DOHH2 (cell line): Measurements from ENCODE around the gene NTMT1.

Experiments used
- H3F3A ChIP-seq: fragments of 200-600 bp; sonication (generic), shearing (Covaris generic); 2 replicates; pipeline ENCODE4 v1.6.0; 2016; ENCODE audit warnings: antibody characterized with exemption, mild to moderate bottlenecking; ENCODE audit not compliant: control insufficient read depth, insufficient read depth
- H3K27ac ChIP-seq: fragments of 200-600 bp; sonication (generic); 2 replicates; pipeline ENCODE4 v1.5.1; 2014; ENCODE audit warnings: low read depth, mild to moderate bottlenecking, low read length, moderate library complexity
- H3K27me3 ChIP-seq: fragments of 200-600 bp; sonication (generic); 2 replicates; pipeline ENCODE4 v1.6.1; 2014; ENCODE audit warnings: mild to moderate bottlenecking, low read length, mixed read lengths; ENCODE audit not compliant: control insufficient read depth
- H3K36me3 ChIP-seq: fragments of 200-600 bp; sonication (generic); 2 replicates; pipeline ENCODE4 v1.6.1; 2014; ENCODE audit warnings: mild to moderate bottlenecking, low read length, moderate library complexity, mixed read lengths; ENCODE audit not compliant: control insufficient read depth
- H3K4me1 ChIP-seq: fragments of 200-600 bp; sonication (generic); 2 replicates; pipeline ENCODE4 v1.6.1; 2014; ENCODE audit warnings: mild to moderate bottlenecking, low read length, mixed read lengths; ENCODE audit not compliant: control insufficient read depth
- H3K4me2 ChIP-seq: fragments of 200-600 bp; sonication (generic); 2 replicates; pipeline ENCODE4 v1.6.0; 2014; ENCODE audit warnings: mild to moderate bottlenecking, low read length, moderate library complexity
- H3K4me3 ChIP-seq: fragments of 200-600 bp; sonication (generic); 2 replicates; pipeline ENCODE4 v1.5.1; 2014; ENCODE audit warnings: mild to moderate bottlenecking, low read length, mixed read lengths
- H3K79me2 ChIP-seq: fragments of 200-600 bp; sonication (generic); 2 replicates; pipeline ENCODE4 v1.6.1; 2014; ENCODE audit warnings: mild to moderate bottlenecking, low read length, mixed read lengths; ENCODE audit not compliant: control insufficient read depth
- H3K9me2 ChIP-seq: fragments of 200-600 bp; sonication (generic); replicated peaks from 2 replicates; pipeline ENCODE4 v1.6.1; 2014; ENCODE audit warnings: mild to moderate bottlenecking, low read length, mixed read lengths; ENCODE audit not compliant: control insufficient read depth
- H3K9me3 ChIP-seq: fragments of 200-600 bp; sonication (generic); 2 replicates; pipeline ENCODE4 v1.6.1; 2014; ENCODE audit warnings: antibody characterized with exemption, low read length, mixed read lengths; ENCODE audit not compliant: control insufficient read depth, insufficient read depth
- H4K20me1 ChIP-seq: fragments of 200-600 bp; sonication (generic); 2 replicates; pipeline ENCODE4 v1.6.0; 2014; ENCODE audit warnings: low read depth, mild to moderate bottlenecking, antibody characterized with exemption, low read length, moderate library complexity; ENCODE audit not compliant: control insufficient read depth, insufficient read depth
- CTCF ChIP-seq: fragments of 200-600 bp; sonication (generic); IDR thresholded peaks from one replicate; pipeline ENCODE4 v1.5.1; 2014; ENCODE audit warnings: antibody characterized with exemption, mild to moderate bottlenecking, low read depth, low read length; ENCODE audit not compliant: poor library complexity, severe bottlenecking
- EZH2phosphoT487 ChIP-seq: fragments of 200-600 bp; sonication (generic); IDR thresholded peaks from 2 replicates; pipeline ENCODE4 v1.6.1; 2017; ENCODE audit warnings: borderline replicate concordance, mild to moderate bottlenecking, antibody characterized with exemption, low read length, moderate library complexity, mixed read lengths

The NTMT1 gene

DNA sequence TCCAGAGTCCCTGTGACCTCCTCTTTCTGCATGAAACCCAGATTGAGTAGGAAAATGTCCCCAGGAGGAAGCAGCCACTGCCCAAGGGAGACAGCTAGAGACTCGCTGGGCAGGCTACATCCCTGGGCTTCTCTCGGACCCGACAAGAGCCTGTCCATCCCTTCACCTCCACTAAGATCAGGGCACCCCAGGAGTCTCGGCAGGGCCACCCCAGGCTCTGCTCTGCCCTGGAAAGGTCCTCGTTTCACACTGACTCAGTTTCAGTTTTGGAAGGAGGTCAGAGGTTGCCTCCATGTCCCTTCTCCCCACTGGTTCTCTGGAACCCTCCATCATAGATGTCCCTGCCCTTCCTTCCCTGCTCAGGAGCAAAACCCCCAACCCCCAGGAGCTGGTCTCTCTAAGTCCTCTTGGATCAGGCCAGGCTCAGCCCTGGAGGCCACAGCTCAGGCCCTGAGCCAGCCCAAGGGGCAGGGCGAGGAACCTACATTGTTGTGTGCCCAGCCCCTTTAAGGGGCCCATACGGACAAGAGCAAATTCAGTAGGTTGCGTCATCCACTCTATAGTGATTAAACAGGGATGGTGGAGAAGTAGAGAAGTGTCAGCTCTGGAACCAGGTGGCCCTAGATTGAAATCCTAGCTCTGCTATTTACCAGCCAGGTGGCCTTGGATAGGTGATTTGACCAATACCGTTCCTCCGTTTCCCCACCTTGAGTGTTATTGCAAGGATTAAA, 42.5 kb upstream of the NTMT1 start:
- no peaks in the 10 kb centered on the region for H3K9me3 ChIP-seq
- no peaks in the 10 kb centered on the region for H3K9me2 ChIP-seq
- H4K20me1 ChIP-seq, result no peaks in the 10 kb centered on the region
- H3F3A ChIP-seq, result no peaks in the 10 kb centered on the region
- H3K27me3 ChIP-seq, result peaks cover under 1% of the 10 kb centered on the region; the same call in 1 of the 2 replicates
- no peak overlapping the region for H3K4me3 ChIP-seq
- H3K27ac ChIP-seq, result no peak overlapping the region
- H3K4me2 ChIP-seq, result no peak overlapping the region
- H3K4me1 ChIP-seq, result peaks cover 36% of the 10 kb centered on the region
- H3K36me3 ChIP-seq, result no peaks in the 10 kb centered on the region
- TF ChIP-seq EZH2phosphoT487 (no peak), CTCF (no peak)
- no peaks in the 10 kb centered on the region for H3K79me2 ChIP-seq

DNA sequence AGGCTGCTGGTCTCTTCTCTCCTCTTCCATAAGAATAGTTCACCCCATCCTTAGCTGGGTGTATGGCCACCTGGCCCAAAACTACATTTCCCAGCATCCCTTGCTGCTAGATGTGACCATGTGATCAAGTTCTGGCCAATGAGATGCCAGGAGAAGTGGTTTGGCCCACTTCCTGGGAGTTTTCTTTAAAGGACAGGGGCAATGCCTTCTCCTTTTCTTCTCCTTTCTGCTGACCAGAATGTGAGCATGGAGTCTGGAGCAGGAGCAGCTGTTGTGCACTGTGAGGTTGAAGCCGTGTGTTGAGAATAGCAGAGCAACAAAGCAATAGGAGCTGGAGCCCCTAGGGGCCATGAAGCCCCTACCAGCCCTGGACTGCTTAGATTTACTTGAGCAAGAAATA, 41.8 kb upstream of the NTMT1 start:
- Histone ChIP-seq H3K4me2 (peak overlapping the region; percentile 38), H3K9me2 (no peaks in the 10 kb centered on the region), H3K9me3 (no peaks in the 10 kb centered on the region), H3K27ac (no peak overlapping the region), H3K36me3 (no peaks in the 10 kb centered on the region), H3K4me3 (peak overlapping the region; percentile 16; the same call in 1 of the 2 replicates), H3K4me1 (peaks cover 36% of the 10 kb centered on the region), H3K27me3 (peaks cover 4% of the 10 kb centered on the region; the same call in 1 of the 2 replicates), H3F3A (no peaks in the 10 kb centered on the region), H4K20me1 (no peaks in the 10 kb centered on the region), H3K79me2 (no peaks in the 10 kb centered on the region)
- TF ChIP-seq CTCF (no peak), EZH2phosphoT487 (no peak)

DNA sequence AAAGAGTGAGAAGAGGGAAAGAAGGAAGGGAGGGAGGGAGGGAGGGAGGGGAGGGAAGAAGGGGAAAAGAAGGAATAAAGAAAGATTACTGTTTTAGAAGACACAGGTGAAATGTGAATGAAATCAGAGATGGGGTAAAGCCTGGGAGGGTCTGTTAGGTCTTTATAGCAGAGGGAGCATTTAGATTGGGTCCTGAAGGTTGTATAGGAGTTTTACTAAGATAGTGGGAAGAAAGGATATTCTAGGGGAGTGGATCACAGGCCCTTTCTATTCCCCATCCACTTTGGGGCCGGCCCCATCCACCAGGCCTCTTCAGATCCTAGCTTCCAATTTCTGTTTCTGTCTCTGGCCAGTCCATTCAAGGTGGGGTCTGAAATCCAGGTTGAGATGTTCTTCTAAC, 40.6 kb upstream of the NTMT1 start:
- TF ChIP-seq EZH2phosphoT487 (no peak), CTCF (no peak)
- no peak overlapping the region for H3K4me2 ChIP-seq
- H3K9me3 ChIP-seq, result no peaks in the 10 kb centered on the region
- no peaks in the 10 kb centered on the region for H3F3A ChIP-seq
- H3K9me2 ChIP-seq, result no peaks in the 10 kb centered on the region
- no peaks in the 10 kb centered on the region for H3K79me2 ChIP-seq
- H3K36me3 ChIP-seq, result no peaks in the 10 kb centered on the region
- H3K4me3 ChIP-seq, result no peak overlapping the region
- H3K27me3 ChIP-seq, result peaks cover 4% of the 10 kb centered on the region; the same call in 1 of the 2 replicates
- peaks cover 29% of the 10 kb centered on the region for H3K4me1 ChIP-seq
- no peaks in the 10 kb centered on the region for H4K20me1 ChIP-seq
- H3K27ac ChIP-seq, result no peak overlapping the region
